Hepatic stellate cell (primary cell): ENCODE data around the gene TTC13.

Experiments used
- DNase-seq: peaks from one replicate; pipeline ENCODE4 v3.0.0; 2011; ENCODE audit warnings: low spot score

TTC13 gene

DNA sequence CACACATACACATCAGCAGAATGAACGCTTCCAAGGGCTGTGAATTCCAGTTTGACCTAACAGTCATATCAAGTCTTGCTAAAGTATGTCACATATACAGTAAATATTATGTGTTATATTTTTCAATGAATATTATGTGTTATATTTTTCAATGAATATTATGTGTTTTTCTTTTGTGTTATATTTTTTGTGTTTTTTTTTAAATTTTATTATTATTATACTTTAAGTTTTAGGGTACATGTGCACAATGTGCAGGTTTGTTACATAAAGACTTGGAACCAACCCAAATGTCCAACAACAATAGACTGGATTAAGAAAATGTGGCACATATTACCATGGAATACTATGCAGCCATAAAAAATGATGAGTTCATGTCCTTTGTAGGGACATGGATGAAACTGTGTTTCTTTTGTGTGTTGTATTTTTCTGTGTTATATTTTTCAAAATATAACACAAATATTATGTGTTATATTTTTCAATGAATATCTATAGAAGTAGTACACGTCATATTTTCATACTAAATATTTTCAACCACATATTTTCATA, 35.5 kb downstream of the TTC13 start:
- DNase-seq: no peak

DNA sequence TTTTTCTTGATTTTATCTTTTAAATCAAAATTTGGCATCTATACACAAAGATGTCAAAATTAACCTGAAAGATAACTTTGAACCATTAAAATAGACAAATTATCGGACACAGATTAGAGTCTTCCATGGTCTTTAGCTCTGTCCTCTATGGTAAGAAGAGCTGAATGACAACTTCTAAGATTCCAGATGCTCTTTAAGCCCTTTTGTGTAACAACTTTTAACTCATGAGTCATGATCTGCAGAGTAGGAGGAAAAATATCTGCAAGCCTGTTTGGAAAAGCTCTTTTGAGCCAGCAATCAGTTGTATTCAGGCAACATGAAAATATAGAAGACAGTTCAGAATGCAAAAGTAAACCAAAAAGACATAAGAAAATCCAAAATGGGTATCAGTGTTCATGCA, 37.8 kb downstream of the TTC13 start:
- DNase-seq: peak; percentile 51

DNA sequence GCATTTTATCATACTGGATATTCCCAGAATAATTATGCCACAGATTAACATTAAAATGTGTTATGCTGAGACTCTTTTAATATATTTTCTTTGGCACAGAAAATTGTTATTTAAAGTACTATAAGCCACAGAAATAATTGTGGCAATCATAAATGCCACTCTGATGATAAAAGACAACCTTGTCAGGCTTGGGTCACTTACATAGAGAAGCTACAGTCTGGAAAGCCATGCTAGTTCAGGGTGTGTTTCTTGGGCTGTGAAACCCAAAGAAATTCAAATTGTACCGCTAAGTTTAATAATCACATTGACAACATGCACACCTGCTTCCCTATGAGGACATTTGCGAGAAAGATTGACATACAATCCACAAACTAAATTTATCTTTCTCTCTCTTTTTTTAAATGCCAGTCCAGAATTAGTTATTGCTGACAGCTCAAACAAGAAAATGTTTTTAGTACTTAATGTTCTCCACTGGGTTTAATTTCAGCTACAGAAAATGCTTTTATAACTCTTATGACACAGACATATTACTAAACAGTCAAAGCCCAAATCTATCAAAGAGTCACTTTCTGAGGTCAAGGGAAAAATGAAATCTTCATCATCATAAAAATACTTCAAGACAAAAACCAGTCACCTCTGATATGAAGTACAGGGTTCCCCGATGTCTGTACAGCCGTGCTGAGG, 38.7 kb downstream of the TTC13 start:
- DNase-seq: no peak

DNA sequence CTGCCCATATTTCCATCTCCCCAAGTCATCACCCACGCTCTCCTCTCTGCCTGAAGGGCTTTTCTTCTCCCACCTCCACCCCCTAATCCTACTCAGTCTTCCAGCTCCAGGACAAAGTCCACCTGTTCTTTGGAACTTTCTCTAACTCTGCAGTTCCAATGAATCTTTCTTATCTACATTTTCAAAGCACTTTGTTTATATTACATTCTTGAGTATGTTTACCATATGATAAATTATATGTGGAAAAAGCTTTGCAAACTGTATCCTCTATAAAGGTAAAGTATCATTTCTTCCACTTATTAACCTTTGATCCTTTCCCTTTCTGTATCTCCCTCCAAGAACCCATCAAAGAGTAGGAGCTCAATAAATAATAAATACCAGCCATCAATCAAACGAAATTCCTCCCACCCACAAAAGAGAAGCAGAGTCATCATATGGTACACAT, 39.7 kb downstream of the TTC13 start:
- DNase-seq: no peak

GRCh38 chr1:230937371-230937770, 41.3 kb downstream of the TTC13 start:
- DNase-seq: no peak

DNA sequence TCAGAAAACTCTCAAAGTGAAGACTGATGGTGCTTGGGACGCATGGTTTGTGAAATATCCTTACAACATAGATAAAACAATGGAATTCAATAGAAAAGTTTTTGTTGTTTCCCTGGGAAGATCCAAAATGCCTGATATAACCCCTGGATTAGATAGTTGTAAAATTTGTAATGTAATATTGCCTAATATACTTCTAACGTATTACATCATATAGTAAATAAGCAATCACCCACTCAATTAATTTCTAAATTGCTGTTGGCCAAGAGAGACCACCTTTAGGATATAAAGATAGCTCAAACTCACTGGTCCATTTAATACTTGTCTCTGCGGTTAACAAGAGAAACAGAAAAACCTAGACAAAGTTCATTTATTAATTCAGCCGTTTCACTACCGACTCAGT, 42.2 kb downstream of the TTC13 start:
- DNase-seq: no peak

- DNase-seq: no peak
Observed at GRCh38 chr1:230935852-230936251, 42.8 kb downstream of the TTC13 start.

DNA sequence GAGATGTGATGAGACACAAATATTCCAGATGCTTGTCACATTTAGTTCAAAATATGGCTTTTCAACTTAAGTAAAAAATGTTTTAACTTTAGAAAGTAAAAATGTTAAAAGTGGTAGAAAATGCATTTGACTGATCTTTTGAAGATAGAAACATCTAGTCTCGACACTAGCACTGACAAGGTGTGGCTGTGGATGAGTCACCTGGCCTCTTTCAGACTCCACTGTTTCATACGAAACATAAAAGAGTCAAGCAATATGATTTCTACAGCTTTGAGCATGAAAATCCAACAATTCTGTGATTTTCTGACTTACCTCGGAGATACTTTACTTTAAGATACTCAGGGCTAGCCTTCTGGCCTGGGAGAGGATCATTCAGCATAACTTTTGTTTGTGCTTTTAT, 47.7 kb downstream of the TTC13 start:
- no peak for DNase-seq

DNA sequence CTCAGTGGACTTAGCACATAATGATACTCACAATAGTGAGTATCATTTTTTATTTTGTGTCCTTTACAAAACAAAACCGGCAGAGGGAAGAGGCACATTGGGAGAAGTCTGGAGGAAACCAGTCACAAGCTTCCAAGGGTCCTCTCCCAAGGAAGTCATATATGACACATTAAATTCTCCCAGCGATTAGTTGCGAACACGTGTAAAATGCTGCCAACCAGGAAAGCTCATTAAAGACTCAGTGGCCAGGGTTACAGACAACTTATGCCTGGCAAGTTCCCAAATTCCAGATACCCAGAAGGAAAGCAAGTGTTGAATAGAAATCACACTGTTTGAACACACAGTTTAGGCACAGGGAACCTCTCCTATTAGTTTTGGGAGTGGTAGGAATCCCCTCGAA, 52.5 kb downstream of the TTC13 start:
- DNase-seq: no peak

DNA sequence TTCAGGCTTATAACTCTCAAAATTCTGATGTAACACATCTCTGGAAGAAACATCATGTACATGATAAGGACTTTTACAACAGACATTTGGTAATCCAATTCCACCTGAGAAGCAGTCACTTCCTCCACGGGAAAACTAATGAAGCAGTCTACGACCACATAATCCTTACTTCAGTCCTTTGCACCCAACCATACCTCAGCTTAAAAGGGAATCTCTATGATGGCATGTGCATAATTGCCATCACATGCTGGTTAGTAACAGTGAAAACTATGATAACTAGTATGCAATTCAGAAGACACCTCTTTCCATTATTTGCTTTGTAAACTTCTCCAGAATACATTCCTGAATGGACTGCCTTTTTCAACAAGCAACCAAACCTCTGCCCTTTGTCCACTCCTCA, 53.1 kb downstream of the TTC13 start:
- DNase-seq: no peak

DNA sequence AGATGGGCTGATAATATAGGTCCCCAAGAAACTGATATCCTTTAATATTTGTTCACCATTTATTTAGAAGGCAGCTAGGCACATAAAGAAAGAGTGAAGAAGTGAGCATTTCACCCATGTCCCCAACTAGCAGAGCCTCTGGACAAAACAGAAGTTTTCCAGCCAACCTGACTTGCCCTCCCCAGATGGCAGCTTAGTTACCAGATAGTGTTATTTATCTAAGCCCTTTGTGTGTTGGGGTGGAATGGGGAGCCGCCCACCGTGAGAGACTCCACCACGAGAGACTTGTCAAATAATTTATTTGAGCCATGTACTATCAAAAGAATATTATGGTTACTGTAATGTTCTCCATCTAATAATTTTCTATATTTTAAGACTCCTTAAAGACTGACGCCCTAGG, 55.5 kb downstream of the TTC13 start:
- no peak for DNase-seq

DNA sequence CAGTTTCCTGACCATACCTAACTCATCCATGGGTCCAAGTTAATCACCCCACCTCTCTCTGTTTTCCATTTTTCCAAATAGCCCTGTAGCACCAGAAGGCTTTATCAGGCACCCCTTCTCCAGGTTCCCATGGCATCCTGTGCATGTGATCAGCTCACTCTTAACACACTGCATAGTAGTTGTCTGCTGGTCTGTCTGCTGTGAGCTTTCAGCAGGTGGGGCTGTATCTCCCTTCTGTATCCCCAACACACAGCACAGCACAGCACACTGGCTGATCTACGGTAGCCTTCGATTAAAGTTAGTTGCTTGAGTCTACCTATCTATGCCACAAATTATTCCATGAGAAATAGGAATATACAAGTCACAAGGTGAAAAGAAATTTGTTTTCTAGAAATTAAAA, 56.0 kb downstream of the TTC13 start:
- DNase-seq: no peak

GRCh38 chr1:230919207-230919606, 59.5 kb downstream of the TTC13 start:
- DNase-seq: no peak

GRCh38 chr1:230917284-230918135, 61.2 kb downstream of the TTC13 start:
- DNase-seq: peak; percentile 69

GRCh38 chr1:230916587-230917283, 61.9 kb downstream of the TTC13 start:
- no peak for DNase-seq

GRCh38 chr1:230915078-230915477, 63.6 kb downstream of the TTC13 start:
- DNase-seq: no peak

DNA sequence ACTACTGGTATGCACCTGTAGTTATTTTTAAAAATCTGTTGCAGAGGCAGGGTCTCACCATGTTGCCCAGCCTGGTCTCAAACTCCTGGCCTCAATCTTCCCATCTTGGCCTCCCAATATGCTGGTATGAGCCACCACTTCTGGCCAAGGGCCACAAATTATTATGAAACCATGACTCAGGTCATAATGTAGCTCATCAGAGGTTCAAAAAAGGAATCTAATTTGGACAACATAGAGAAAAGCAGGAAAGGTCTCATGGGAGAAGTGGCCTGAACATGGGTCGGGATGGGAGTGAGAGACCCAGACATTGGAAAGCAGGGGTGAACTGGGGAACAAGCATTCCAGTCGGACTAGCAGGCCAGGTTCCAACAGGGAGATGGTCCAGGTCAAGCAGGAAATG, 65.2 kb downstream of the TTC13 start:
- no peak for DNase-seq

DNA sequence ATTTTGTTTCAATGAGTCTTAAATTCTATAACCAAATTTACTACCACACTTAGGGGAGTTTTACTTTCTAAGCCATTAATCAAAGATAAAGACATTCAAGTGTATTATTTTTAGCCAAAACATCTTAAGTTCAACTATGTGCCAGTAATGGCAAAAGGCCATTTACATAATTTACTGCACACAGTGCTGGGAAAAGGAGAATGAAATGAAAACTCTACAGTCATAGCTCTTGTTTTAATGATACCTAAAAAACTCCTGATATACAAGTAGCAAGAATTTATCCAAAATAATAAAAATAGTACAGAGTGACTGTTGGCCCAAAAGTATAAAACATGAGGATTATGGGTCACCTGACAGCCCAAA, 67.9 kb downstream of the TTC13 start:
- no peak for DNase-seq

- DNase-seq: no peak
Observed at GRCh38 chr1:230909974-230910754, 68.5 kb downstream of the TTC13 start.

DNA sequence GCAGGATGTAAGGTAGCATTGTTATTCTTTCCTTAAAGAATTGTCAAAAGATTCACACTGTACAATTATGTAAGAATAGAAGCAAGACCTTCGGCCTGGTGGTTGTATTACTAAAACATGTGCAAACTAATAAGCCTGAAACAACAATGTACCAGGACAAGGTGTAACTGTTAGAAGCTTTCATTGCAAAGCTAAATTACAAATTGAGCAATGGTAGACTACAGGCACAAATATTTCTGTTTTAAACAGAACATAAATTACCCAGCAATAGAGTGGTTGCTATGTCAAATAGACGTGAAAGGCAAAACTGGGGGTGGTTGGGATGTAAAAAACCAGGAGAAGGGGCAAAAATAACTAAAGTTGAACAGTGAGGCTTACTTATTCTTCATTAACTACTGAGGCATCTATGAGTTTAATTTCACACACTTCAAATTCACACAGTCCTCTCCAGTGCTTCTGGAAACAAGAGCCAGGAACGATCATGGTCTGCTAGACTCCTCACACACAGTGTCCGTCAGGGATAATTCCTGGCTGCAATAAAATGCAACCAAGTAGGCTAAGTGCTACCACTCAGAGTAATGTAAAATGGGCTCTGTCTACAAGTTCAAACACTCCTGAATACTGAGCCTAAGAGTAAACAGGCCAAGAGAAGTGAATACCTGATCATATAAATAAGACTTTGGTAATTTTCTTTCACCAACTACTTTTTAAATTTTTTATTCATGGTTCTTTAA, 71.0 kb downstream of the TTC13 start:
- no peak for DNase-seq

- no peak for DNase-seq
Observed at GRCh38 chr1:230906226-230906625, 72.4 kb downstream of the TTC13 start.
